H1 (cell line): ENCODE results near the gene GDE1. TPM values are rescaled to one million over a fixed set of nuclear protein-coding genes. Genes with fewer than 3 reads are reported as not detected.

Experiments used
- PHF8 ChIP-seq: fragments of 200-600 bp; sonication (generic); conservative IDR thresholded peaks from 2 replicates; pipeline ENCODE4 v1.7.1; 2012; ENCODE audit warnings: low read depth, mild to moderate bottlenecking, inconsistent platforms, low read length, moderate library complexity
- POU5F1 ChIP-seq: IDR thresholded peaks from 2 replicates; pipeline ENCODE4 v1.6.1; 2011; ENCODE audit warnings: low read depth, mild to moderate bottlenecking, low read length, moderate library complexity
- RBBP5 ChIP-seq: IDR thresholded peaks from 2 replicates; pipeline ENCODE4 v1.7.1; 2012; ENCODE audit warnings: low read depth, mild to moderate bottlenecking, inconsistent platforms, low read length, moderate library complexity, borderline replicate concordance
- RFX5 ChIP-seq: IDR thresholded peaks from 2 replicates; pipeline ENCODE4 v1.6.1; 2011; ENCODE audit warnings: low read depth, low read length, improper control_type of control experiment, borderline replicate concordance
- SUZ12 ChIP-seq: fragments of 200-600 bp; sonication (generic); IDR thresholded peaks from 2 replicates; pipeline ENCODE4 v1.6.1; 2012; ENCODE audit warnings: mild to moderate bottlenecking, inconsistent platforms, low read length, moderate library complexity, mixed read lengths
- TBP ChIP-seq: IDR thresholded peaks from 2 replicates; pipeline ENCODE4 v1.6.1; 2011; ENCODE audit warnings: low read depth, low read length, improper control_type of control experiment
- polyA plus RNA-seq, 7 experiments: library from polyadenylated mRNA; depleted of rRNA in 3 of 7; stranded (reverse) in 5 of 7; unstranded in 2 of 7; fragments of >200 nt in 5 of 7; fragments of 200-250 nt in 2 of 7; gene quantifications; 1 replicate in 5 of 7; 2 replicates in 1 of 7; 4 replicates in 1 of 7; pipeline versions ENCODE4 v1.2.1 to v1.2.3, GENCODE V29; 2011 to 2013; ENCODE audit warnings: missing spikeins in 2 of 7, mixed read lengths in 2 of 7
- total RNA-seq: library from RNA; stranded (reverse); fragmentation: NEBNext Ultra II Directional; extraction: Animal tissue kit (Norgen Biotek cat#: 25700); gene quantifications from 2 replicates; pipeline ENCODE4 v1.2.1, GENCODE V29; 2021
- TF ChIP-seq, protein P1 (sequence below): IDR thresholded peaks from 2 replicates; pipeline ENCODE4 v1.6.1; 2011; ENCODE audit warnings: low read length, improper control_type of control experiment
- TF ChIP-seq, protein P2 (sequence below): IDR thresholded peaks from 2 replicates; pipeline ENCODE4 v1.6.1; 2011; ENCODE audit warnings: low read depth, mild to moderate bottlenecking, low read length; ENCODE audit not compliant: insufficient read depth

Gene GDE1
- total and polyA plus RNA-seq, 2 of the 8 experiments (the other 6 are each of a cell fraction or from before 2014, with no cell fraction given): 29.2 to 70.8 TPM

GRCh38 chr16:19542138-19542821 lies 20.4 kb upstream of the GDE1 start (continued):
- TF ChIP-seq, protein P1, sequence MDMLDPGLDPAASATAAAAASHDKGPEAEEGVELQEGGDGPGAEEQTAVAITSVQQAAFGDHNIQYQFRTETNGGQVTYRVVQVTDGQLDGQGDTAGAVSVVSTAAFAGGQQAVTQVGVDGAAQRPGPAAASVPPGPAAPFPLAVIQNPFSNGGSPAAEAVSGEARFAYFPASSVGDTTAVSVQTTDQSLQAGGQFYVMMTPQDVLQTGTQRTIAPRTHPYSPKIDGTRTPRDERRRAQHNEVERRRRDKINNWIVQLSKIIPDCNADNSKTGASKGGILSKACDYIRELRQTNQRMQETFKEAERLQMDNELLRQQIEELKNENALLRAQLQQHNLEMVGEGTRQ: no peak
- TF ChIP-seq TBP (no peak), POU5F1 (no peak), RBBP5 (no peak), SUZ12 (no peak), PHF8 (no peak), RFX5 (no peak)
- TF ChIP-seq, protein P2, sequence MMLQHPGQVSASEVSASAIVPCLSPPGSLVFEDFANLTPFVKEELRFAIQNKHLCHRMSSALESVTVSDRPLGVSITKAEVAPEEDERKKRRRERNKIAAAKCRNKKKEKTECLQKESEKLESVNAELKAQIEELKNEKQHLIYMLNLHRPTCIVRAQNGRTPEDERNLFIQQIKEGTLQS: no peak
